Nephron (organoid): ENCODE data around the gene OR8D1.
"Not testable (repeated sequence)": the region's sequence is repeated elsewhere in the genome, so short reads cannot be mapped to it uniquely, and the experiment has no call there.

ENCODE experiments used
- H3K27ac Mint-ChIP-seq, 3 experiments: 2 replicates each; pipeline ENCODE4 v1.8.0; 2020; ENCODE audit warnings: mixed read lengths in 3 of 3, mild to moderate bottlenecking in 2 of 3, moderate library complexity in 1 of 3
- H3K27me3 Mint-ChIP-seq: 2 replicates; pipeline ENCODE4 v1.8.0; 2021; ENCODE audit warnings: low read depth, mild to moderate bottlenecking, moderate library complexity, mixed read lengths
- H3K36me3 Mint-ChIP-seq: 2 replicates; pipeline ENCODE4 v1.8.0; 2020; ENCODE audit warnings: low read depth, mixed read lengths
- H3K4me1 Mint-ChIP-seq: 2 replicates; pipeline ENCODE4 v1.8.0; 2020; ENCODE audit warnings: mixed read lengths
- H3K4me3 Mint-ChIP-seq, 3 experiments: 2 replicates each; pipeline ENCODE4 v1.8.0; 2020; ENCODE audit warnings: mild to moderate bottlenecking in 3 of 3, mixed read lengths in 3 of 3, moderate library complexity in 2 of 3
- H3K9me3 Mint-ChIP-seq: 2 replicates; pipeline ENCODE4 v1.8.0; 2020; ENCODE audit warnings: mixed read lengths
- CTCF ChIP-seq, 3 experiments: fragments of 200-600 bp; sonication (generic); IDR thresholded peaks; one replicate each; pipeline ENCODE4 v1.5.0; 2021; ENCODE audit warnings: antibody characterized with exemption in 3 of 3; ENCODE audit not compliant: unreplicated experiment in 3 of 3

OR8D1 gene

GRCh38 chr11:124285610-124286344, 28.0 kb downstream of the OR8D1 start:
- Mint-ChIP-seq H3K27ac (no peak overlapping the region), H3K27me3 (peaks cover 3% of the 10 kb centered on the region), H3K36me3 (no peaks in the 10 kb centered on the region), H3K9me3 (peaks cover 33% of the 10 kb centered on the region), H3K4me3 (no peak overlapping the region), H3K4me1 (no peaks in the 10 kb centered on the region)
- TF ChIP-seq CTCF (IDR thresholded peaks at IDR 0.05; ENCODE audit: unreplicated experiment in 3 of 3), result no peak

DNA sequence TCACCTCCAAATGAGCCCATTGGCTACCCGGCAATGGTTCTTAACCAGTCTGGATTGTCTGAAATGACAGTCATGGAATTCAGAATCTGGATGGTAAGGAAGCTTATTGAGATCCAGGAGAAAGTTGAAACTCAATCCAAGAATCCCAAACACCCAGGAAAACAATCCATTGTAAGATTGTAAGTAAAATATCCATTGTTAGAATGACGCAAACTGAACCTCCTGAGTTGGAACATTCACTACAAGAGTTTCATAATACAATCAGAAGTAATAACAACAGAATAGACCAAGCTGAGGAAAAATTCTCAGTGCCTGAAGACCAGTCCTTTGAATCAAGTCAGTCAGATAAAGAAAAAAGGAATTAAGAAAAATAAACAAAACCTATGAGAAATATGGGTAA, 35.5 kb downstream of the OR8D1 start:
- Mint-ChIP-seq H3K9me3 (peaks cover 16% of the 10 kb centered on the region), H3K27ac (no peak overlapping the region), H3K4me3 (no peak overlapping the region), H3K27me3 (peaks cover 1% of the 10 kb centered on the region), H3K36me3 (no peaks in the 10 kb centered on the region), H3K4me1 (no peaks in the 10 kb centered on the region)
- no peak for TF ChIP-seq CTCF (IDR thresholded peaks at IDR 0.05; ENCODE audit: unreplicated experiment in 3 of 3)

GRCh38 chr11:124277804-124278203, 35.9 kb downstream of the OR8D1 start:
- no peaks in the 10 kb centered on the region for H3K4me1 Mint-ChIP-seq
- no peaks in the 10 kb centered on the region for H3K36me3 Mint-ChIP-seq
- no peak overlapping the region for H3K4me3 Mint-ChIP-seq
- H3K27me3 Mint-ChIP-seq, result no peaks in the 10 kb centered on the region
- TF ChIP-seq CTCF (IDR thresholded peaks at IDR 0.05; ENCODE audit: unreplicated experiment in 3 of 3), result peak in 1 of 3 experiments; percentile 12
- no peak overlapping the region for H3K27ac Mint-ChIP-seq
- peaks cover 14% of the 10 kb centered on the region for H3K9me3 Mint-ChIP-seq

- Mint-ChIP-seq H3K4me3 (no peak overlapping the region), H3K27me3 (no peaks in the 10 kb centered on the region), H3K36me3 (no peaks in the 10 kb centered on the region), H3K9me3 (peaks cover 14% of the 10 kb centered on the region), H3K27ac (no peak overlapping the region), H3K4me1 (no peaks in the 10 kb centered on the region)
- TF ChIP-seq CTCF (IDR thresholded peaks at IDR 0.05; ENCODE audit: unreplicated experiment in 3 of 3), result no peak
Measured at GRCh38 chr11:124277207-124277606, 36.5 kb downstream of the OR8D1 start.

- Mint-ChIP-seq H3K4me1 (no peaks in the 10 kb centered on the region), H3K27ac (no peak overlapping the region), H3K27me3 (no peaks in the 10 kb centered on the region), H3K9me3 (peaks cover 7% of the 10 kb centered on the region), H3K4me3 (no peak overlapping the region), H3K36me3 (no peaks in the 10 kb centered on the region)
- TF ChIP-seq CTCF (IDR thresholded peaks at IDR 0.05; ENCODE audit: unreplicated experiment in 3 of 3), result no peak
Measured at GRCh38 chr11:124276081-124276480, 37.7 kb downstream of the OR8D1 start.

- Mint-ChIP-seq H3K36me3 (no peaks in the 10 kb centered on the region), H3K27ac (no peak overlapping the region), H3K9me3 (no peaks in the 10 kb centered on the region), H3K27me3 (no peaks in the 10 kb centered on the region), H3K4me3 (no peak overlapping the region), H3K4me1 (no peaks in the 10 kb centered on the region)
- TF ChIP-seq CTCF (IDR thresholded peaks at IDR 0.05; ENCODE audit: unreplicated experiment in 3 of 3), result no peak
Measured at GRCh38 chr11:124274000-124274399, 39.7 kb downstream of the OR8D1 start.

GRCh38 chr11:124270886-124271285, 42.9 kb downstream of the OR8D1 start:
- not testable (repeated sequence) for H3K27ac Mint-ChIP-seq, H3K36me3 Mint-ChIP-seq, H3K4me3 Mint-ChIP-seq, H3K4me1 Mint-ChIP-seq, H3K9me3 Mint-ChIP-seq, H3K27me3 Mint-ChIP-seq

DNA sequence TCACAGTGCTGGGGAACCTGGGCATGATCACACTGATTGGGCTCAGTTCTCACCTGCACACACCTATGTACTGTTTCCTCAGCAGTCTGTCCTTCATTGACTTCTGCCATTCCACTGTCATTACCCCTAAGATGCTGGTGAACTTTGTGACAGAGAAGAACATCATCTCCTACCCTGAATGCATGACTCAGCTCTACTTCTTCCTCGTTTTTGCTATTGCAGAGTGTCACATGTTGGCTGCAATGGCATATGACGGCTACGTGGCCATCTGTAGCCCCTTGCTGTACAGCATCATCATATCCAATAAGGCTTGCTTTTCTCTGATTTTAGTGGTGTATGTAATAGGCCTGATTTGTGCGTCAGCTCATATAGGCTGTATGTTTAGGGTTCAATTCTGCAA, 48.7 kb downstream of the OR8D1 start:
- H3K4me1 Mint-ChIP-seq, H3K36me3 Mint-ChIP-seq, H3K27me3 Mint-ChIP-seq, H3K9me3 Mint-ChIP-seq, H3K4me3 Mint-ChIP-seq, H3K27ac Mint-ChIP-seq: not testable (repeated sequence)
